Fibroblast of gingiva (primary cell): Measurements from ENCODE around the gene HIPK2.
A peak's percentile ranks its signal among the peaks of the same experiment; 100 is the strongest.

Source experiments
- DNase-seq: peaks from one replicate; pipeline ENCODE4 v3.0.0-alpha.2; 2011; ENCODE audit warnings: low read depth

The HIPK2 gene

GRCh38 chr7:139650429-139651100, 127.2 kb downstream of the HIPK2 start:
- DNase-seq: no peak

- DNase-seq: no peak
These were observed 128.8 kb downstream of the HIPK2 start for GRCh38 chr7:139648941-139649425.

GRCh38 chr7:139648391-139648861, 129.4 kb downstream of the HIPK2 start:
- no peak for DNase-seq

GRCh38 chr7:139647814-139648390, 129.9 kb downstream of the HIPK2 start:
- DNase-seq: no peak

GRCh38 chr7:139647085-139647484, 130.7 kb downstream of the HIPK2 start:
- no peak for DNase-seq

GRCh38 chr7:139646566-139646965, 131.2 kb downstream of the HIPK2 start:
- DNase-seq: no peak

GRCh38 chr7:139645572-139646523, 131.9 kb downstream of the HIPK2 start:
- DNase-seq: peak; percentile 76

- DNase-seq: no peak
These were observed 133.7 kb downstream of the HIPK2 start for GRCh38 chr7:139643951-139644585.

GRCh38 chr7:139642283-139642682, 135.5 kb downstream of the HIPK2 start:
- DNase-seq: no peak

- no peak for DNase-seq
These were observed 136.3 kb downstream of the HIPK2 start for GRCh38 chr7:139641337-139641992.

GRCh38 chr7:139640681-139641080, 137.1 kb downstream of the HIPK2 start:
- DNase-seq: no peak

GRCh38 chr7:139639563-139639962, 138.2 kb downstream of the HIPK2 start:
- DNase-seq: no peak

GRCh38 chr7:139635526-139636302, 142.1 kb downstream of the HIPK2 start:
- DNase-seq: no peak

- DNase-seq: no peak
These were observed 143.7 kb downstream of the HIPK2 start for GRCh38 chr7:139634087-139634486.

- DNase-seq: no peak
These were observed 146.2 kb downstream of the HIPK2 start for GRCh38 chr7:139631520-139632031.

- DNase-seq: no peak
These were observed 146.9 kb downstream of the HIPK2 start for GRCh38 chr7:139630643-139631519.

GRCh38 chr7:139629392-139630082, 148.3 kb downstream of the HIPK2 start:
- DNase-seq: no peak

- DNase-seq: no peak
These were observed 150.0 kb downstream of the HIPK2 start for GRCh38 chr7:139627831-139628230.

GRCh38 chr7:139626817-139627216, 151.0 kb downstream of the HIPK2 start:
- DNase-seq: no peak
